GM21825 (cell line): ENCODE data around the gene NLK.
"Not testable (repeated sequence)": the region's sequence is repeated elsewhere in the genome, so short reads cannot be mapped to it uniquely, and the experiment has no call there.

ENCODE experiments used
- ATAC-seq: cut with Tn5 transposase; IDR thresholded peaks from one replicate; pipeline ENCODE4 v1.9.1; 2021; ENCODE audit warnings: mild to moderate bottlenecking, moderate library complexity; ENCODE audit not compliant: unreplicated experiment

The NLK gene

DNA sequence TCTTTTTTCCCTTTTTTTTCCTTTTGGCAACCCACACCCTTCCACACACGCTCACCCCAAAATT lies at the start of gene NLK:
Gene NLK, plus strand, starts transcription at position 21 of the 64 bp plus-strand sequence. CDS start 197 bp downstream, outside the sequence.
- no peak for ATAC-seq

DNA sequence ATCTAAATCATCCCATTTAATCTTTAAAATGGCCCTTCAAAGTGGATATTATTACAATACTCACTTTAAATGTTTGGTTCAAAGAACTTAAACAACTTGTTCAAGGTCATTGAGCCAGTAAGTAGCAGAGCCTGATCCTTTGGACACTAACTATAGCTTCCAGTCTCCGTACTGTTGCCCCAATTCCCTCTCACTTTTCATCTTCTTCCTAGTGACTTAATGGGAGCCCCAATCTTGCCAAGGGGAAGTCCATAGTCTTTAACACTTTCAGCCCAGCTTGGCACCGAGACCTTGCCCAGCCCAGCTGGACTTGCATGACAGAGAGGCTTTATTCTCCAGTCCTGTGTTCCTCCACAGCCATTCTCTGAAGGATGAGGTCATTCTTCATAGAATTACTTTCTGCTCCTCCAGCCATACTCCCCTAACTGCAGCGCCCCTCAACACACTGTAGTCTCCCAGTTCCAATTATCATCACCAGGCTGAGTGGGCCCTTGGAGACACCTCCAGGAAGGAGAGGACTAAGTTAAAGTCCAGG lies 49.2 kb upstream of the NLK start:
- ATAC-seq = no peak

- ATAC-seq = no peak
These were observed 48.7 kb upstream of the NLK start for GRCh38 chr17:27993723-27994310.

- ATAC-seq = no peak
These were observed 47.9 kb upstream of the NLK start for GRCh38 chr17:27994586-27994985.

DNA sequence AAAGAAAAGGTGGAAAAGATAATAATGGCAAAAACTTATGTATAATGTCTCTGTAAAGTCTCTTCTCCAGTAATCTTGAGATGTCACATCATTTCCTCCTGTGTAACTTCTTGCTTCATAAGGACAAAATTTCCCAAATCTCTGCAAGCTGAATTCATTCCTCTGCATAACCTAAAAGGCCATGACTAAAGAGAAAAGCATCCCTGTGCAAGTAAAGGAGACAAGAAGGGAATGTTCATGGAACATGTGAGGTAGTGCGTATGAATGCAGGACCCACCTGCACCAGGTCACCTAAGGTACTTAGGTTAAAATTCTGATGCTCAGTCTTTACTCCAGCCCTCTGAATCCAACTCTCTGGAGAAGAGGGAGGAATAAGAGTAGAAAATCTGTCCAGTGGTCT lies 46.9 kb upstream of the NLK start:
- ATAC-seq = no peak

DNA sequence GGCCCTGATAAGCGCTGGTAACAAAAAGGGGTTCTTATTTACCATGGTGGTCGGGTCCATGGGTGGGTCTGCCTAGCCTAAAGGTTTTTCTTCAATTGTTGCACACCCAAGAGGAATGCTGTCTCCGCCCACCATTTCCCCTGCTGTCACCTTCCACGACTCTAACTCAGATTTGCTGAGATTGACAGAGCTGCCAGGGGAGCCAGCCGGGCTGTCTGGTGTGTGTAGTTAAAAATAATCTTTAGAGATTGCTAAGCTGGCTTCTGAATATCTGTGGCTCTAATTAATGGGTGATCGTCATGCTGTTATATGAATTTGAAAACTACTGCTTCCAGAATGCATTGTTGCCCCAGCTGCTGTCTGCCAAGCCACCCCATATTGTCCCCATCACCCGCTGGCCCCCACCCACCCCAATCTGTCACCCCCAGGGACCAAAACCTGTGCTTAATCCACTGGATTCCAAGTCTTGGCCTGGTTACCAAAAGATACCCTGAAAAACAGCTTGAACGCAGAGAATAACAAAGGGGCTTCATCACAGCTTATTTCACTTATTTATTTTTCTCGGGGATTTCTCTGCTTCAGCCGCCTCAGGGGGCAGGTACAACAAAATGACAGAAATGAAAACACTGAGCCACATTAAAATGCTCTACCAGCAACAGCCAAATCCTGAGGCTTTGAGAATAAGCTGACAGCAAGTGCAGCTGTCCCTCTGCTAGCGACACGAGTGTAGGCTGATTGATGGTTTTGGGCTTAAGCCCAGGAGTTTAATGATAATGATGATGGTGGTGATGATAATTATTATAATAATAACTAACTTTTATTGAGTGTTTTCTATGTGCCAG lies 46.1 kb upstream of the NLK start:
- ATAC-seq = no peak

- no peak for ATAC-seq
These were observed 45.5 kb upstream of the NLK start for GRCh38 chr17:27997044-27997401.

GRCh38 chr17:27997522-27997921 lies 45.0 kb upstream of the NLK start:
- ATAC-seq = no peak

DNA sequence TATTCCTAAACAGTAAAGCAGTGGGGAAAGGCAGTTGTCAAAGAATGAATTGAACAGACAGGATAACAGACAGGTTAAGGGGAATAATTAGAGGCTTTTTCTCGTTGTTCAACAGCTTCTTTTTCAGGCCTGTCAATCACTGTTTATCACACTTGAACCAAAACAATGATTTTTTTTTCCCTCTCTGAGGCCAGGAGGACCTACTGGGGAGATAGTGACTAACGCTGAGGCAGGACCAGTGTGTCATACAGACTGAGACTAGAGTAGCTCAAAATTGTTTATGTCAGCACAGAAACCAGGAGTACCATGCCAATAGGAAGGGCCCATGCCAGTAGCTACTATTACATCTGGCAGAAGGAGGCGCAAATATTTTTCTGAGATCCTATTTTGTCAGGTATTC lies 41.3 kb upstream of the NLK start:
- ATAC-seq = no peak

DNA sequence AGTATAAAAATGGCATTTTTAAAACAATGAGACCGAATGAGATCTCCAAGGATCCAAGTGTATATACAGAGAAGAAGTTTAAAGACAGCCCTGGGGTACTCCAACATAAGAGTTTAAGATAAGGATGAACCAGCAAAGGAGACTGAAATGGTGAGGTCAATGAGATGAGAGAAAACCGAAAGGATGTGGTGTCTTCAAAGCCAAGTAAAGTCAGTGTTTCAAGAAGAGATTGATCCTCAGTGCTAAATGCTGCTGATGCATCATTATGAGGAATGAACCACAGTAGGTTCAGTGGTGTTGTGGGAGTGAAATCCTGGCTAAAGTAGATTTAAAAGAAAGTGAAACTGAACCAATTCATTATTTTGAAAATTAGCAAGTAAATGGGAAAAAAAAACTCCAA lies 38.1 kb upstream of the NLK start:
- no peak for ATAC-seq

DNA sequence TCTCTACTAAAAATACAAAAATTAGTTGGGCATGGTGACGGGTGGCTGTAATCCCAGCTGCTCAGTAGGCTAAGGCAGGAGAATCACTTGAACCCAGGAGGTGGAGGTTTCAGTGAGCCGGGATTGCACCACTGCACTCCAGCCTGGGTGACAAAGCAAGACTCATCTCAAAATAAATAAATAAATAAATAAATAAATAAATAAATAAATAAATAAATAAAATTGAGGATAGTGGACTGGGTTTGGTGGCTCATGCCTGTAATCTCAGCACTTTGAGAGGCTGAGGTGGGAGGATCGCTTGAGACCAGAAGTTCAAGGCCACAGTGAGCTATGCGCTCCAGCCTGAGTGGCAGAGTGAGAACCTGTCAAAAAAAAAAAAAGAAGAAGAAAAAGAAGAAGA lies 34.6 kb upstream of the NLK start:
- ATAC-seq = not testable (repeated sequence)

DNA sequence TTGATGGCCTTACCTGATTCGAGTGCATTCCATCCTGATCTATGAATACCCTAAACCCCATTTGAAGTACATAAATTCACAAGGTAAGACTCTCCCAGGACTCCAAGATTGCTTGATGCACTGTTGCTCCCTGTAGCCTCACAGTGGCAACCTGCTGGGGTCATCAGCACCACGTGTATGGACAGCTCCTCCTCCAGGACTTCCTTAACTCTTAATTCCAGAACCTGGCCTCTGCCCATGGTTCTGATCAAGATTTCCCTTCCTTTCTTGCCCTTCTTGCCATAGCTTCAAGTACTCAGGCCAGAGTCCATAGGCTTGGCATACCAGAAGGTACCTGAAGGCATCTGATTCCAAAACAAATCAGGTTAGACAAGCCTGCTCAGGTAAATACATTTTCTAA lies 34.0 kb upstream of the NLK start:
- no peak for ATAC-seq

- no peak for ATAC-seq
These were observed 32.1 kb upstream of the NLK start for GRCh38 chr17:28010406-28010805.

GRCh38 chr17:28018439-28019070 lies 23.9 kb upstream of the NLK start:
- no peak for ATAC-seq

GRCh38 chr17:28020515-28020914 lies 22.0 kb upstream of the NLK start:
- no peak for ATAC-seq

GRCh38 chr17:28029044-28029443 lies 13.4 kb upstream of the NLK start:
- no peak for ATAC-seq

GRCh38 chr17:28030386-28030785 lies 12.1 kb upstream of the NLK start:
- ATAC-seq = no peak

GRCh38 chr17:28031174-28031573 lies 11.3 kb upstream of the NLK start:
- ATAC-seq = no peak

DNA sequence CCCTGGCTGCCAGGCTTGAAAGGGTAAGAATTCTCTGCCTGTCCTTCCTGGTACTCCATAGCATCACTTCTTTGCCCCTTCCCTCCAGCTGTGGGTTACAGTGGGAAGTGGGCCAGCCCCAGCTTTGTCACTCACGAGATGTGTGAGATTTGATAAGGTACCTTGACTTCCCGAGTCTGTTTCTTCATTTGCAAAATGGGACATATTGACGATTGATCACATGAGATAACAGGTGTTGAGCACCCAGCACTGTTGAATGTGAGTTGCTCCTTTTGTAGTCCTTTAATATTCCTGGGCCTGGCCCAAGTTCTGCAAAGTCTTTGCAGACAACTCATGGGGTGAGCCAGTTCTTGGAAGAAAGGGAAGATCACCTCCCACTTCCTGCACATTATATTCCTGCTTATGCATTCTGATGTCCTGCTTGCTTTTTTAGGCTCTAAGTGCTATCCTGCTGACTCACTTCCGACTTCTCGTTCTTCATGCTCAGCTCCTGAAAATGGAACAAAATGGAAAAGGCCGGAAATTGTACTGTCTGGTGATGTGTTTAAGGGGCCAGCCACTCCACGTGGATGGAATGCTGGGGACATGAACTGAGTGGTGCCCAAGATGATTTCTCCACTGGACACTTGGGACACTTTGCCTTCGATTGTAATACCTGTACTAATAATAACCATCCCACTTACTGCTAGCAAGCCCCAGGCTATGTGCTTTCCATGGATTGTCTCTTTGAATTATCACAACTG lies 8.3 kb upstream of the NLK start:
- no peak for ATAC-seq

- not testable (repeated sequence) for ATAC-seq
These were observed 7.0 kb upstream of the NLK start for GRCh38 chr17:28035452-28035851.

GRCh38 chr17:28035884-28036283 lies 6.6 kb upstream of the NLK start:
- ATAC-seq = not testable (repeated sequence)

DNA sequence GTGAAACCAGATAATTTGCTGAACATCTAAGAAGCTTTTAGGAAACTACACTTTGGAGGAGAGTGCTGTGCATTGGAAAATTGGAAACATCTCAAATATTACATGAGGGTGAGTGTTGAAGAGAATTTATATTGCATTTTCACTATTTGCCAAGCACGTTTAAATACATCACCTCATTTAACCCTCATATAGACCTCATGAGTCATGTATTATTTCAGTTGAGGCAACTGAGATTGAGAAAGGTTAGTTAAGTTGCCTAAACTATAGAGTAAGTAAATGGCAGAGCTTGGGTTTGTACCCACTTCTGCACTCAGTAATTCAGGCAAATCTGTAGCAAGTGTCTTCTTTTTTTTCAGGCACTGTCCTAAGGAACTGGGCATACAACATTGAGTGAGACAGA lies 3.7 kb upstream of the NLK start:
- ATAC-seq = no peak
